ENCODE data around the gene BHLHE40. TPM values are rescaled to one million over a fixed set of nuclear protein-coding genes. Genes with fewer than 3 reads are reported as not detected.

The BHLHE40 gene
- polyA plus RNA-seq, 2 of the 4 experiments (the other 2 are of a cell fraction) = 102 to 160 TPM

- TF ChIP-seq JUN (IDR thresholded peaks at IDR 0.05) (peak; percentile 81 to 87; a peak in 3 of 5 replicates), TFCP2L1 (CRISPR knock-in tag; IDR thresholded peaks at IDR 0.05) (peak; percentile 94), ZC3H11A (IDR thresholded peaks at IDR 0.05) (no peak), FOSB (CRISPR knock-in tag; IDR thresholded peaks at IDR 0.05) (peak; percentile 85), MAFK (IDR thresholded peaks at IDR 0.05; ENCODE audit: partially characterized antibody) (no peak), RAD21 (conservative IDR thresholded peaks at IDR 0.05 in 1 of 2, IDR thresholded peaks at IDR 0.05 in 1 of 2) (peak; percentile 9 to 16; a peak in 2 of 5 replicates)
- TF ChIP-seq, protein P1, sequence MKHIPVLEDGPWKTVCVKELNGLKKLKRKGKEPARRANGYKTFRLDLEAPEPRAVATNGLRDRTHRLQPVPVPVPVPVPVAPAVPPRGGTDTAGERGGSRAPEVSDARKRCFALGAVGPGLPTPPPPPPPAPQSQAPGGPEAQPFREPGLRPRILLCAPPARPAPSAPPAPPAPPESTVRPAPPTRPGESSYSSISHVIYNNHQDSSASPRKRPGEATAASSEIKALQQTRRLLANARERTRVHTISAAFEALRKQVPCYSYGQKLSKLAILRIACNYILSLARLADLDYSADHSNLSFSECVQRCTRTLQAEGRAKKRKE (CRISPR knock-in tag; IDR thresholded peaks at IDR 0.05; ENCODE audit: low read depth) = 0 out of 2 replicates have a peak, but pooled peaks have one; percentile 43
These were observed 2.6 kb downstream of the BHLHE40 start (continued) for GRCh38 chr3:4981665-4982494.

DNA sequence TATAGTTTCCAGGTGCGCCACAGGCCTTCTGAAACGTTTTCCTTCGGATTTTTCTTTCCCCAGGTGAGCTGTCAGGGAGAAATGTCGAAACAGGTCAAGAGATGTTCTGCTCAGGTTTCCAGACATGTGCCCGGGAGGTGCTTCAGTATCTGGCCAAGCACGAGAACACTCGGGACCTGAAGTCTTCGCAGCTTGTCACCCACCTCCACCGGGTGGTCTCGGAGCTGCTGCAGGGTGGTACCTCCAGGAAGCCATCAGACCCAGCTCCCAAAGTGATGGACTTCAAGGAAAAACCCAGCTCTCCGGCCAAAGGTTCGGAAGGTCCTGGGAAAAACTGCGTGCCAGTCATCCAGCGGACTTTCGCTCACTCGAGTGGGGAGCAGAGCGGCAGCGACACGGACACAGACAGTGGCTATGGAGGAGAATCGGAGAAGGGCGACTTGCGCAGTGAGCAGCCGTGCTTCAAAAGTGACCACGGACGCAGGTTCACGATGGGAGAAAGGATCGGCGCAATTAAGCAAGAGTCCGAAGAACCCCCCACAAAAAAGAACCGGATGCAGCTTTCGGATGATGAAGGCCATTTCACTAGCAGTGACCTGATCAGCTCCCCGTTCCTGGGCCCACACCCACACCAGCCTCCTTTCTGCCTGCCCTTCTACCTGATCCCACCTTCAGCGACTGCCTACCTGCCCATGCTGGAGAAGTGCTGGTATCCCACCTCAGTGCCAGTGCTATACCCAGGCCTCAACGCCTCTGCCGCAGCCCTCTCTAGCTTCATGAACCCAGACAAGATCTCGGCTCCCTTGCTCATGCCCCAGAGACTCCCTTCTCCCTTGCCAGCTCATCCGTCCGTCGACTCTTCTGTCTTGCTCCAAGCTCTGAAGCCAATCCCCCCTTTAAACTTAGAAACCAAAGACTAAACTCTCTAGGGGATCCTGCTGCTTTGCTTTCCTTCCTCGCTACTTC is 3.8 kb downstream of the BHLHE40 start:
- WGBS (ENCODE audit: missing lambda C conversion rate) = 37% methylated on average over 40 of the region's 40 CpGs
- peak overlapping the region; percentile 96 to 98 for H3K27ac ChIP-seq
- TF ChIP-seq REST (IDR thresholded peaks at IDR 0.05) = peak; percentile 10; the same call in 1 of the 2 replicates
- TF ChIP-seq GATA3 (IDR thresholded peaks at IDR 0.05; ENCODE audit: borderline replicate concordance) = 0 out of 2 replicates have a peak, but pooled peaks have one; percentile 12
- TF ChIP-seq POLR2AphosphoS2 (conservative IDR thresholded peaks at IDR 0.05; ENCODE audit: low read length) = 0 out of 2 replicates have a peak, but pooled peaks have one; percentile 42
- TF ChIP-seq TFCP2L1 (CRISPR knock-in tag; IDR thresholded peaks at IDR 0.05) = peak; percentile 83; the same call in 1 of the 2 replicates
- peak; percentile 64; the same call in 1 of the 2 replicates for TF ChIP-seq FOSB (CRISPR knock-in tag; IDR thresholded peaks at IDR 0.05)
- TF ChIP-seq FOXS1 (CRISPR knock-in tag; IDR thresholded peaks at IDR 0.05) = no peak
- 0 out of 2 replicates have a peak, but pooled peaks have one; percentile 39 for TF ChIP-seq TP53 (CRISPR knock-in tag; IDR thresholded peaks at IDR 0.05)
- TF ChIP-seq NFE2L2 (conservative IDR thresholded peaks at IDR 0.05; ENCODE audit: low read length) = no peak
- peak; percentile 33; the same call in 1 of the 2 replicates for TF ChIP-seq HOXA7 (CRISPR knock-in tag; IDR thresholded peaks at IDR 0.05)
- no peak for TF ChIP-seq SMC3 (IDR thresholded peaks at IDR 0.05)
- TF ChIP-seq, protein P2, sequence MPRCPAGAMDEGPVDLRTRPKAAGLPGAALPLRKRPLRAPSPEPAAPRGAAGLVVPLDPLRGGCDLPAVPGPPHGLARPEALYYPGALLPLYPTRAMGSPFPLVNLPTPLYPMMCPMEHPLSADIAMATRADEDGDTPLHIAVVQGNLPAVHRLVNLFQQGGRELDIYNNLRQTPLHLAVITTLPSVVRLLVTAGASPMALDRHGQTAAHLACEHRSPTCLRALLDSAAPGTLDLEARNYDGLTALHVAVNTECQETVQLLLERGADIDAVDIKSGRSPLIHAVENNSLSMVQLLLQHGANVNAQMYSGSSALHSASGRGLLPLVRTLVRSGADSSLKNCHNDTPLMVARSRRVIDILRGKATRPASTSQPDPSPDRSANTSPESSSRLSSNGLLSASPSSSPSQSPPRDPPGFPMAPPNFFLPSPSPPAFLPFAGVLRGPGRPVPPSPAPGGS (IDR thresholded peaks at IDR 0.05) = peak; percentile 22; the same call in 1 of the 3 replicates
- TF ChIP-seq RARB (CRISPR knock-in tag; IDR thresholded peaks at IDR 0.05) = no peak
- TF ChIP-seq E2F6 (IDR thresholded peaks at IDR 0.05; ENCODE audit: borderline replicate concordance, low read depth) = 0 out of 2 replicates have a peak, but pooled peaks have one; percentile 14
- TF ChIP-seq, protein P3, sequence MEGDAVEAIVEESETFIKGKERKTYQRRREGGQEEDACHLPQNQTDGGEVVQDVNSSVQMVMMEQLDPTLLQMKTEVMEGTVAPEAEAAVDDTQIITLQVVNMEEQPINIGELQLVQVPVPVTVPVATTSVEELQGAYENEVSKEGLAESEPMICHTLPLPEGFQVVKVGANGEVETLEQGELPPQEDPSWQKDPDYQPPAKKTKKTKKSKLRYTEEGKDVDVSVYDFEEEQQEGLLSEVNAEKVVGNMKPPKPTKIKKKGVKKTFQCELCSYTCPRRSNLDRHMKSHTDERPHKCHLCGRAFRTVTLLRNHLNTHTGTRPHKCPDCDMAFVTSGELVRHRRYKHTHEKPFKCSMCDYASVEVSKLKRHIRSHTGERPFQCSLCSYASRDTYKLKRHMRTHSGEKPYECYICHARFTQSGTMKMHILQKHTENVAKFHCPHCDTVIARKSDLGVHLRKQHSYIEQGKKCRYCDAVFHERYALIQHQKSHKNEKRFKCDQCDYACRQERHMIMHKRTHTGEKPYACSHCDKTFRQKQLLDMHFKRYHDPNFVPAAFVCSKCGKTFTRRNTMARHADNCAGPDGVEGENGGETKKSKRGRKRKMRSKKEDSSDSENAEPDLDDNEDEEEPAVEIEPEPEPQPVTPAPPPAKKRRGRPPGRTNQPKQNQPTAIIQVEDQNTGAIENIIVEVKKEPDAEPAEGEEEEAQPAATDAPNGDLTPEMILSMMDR (IDR thresholded peaks at IDR 0.05) = no peak
- POLR2A ChIA-PET = interaction anchor here (0.7 to 13.9 kb wide), 7 partner anchors 30 to 272 kb away, joined by 3 to 367 read pairs (median 11); no protein-coding TSS in a partner anchor
- no peak for ATAC-seq
- peak in 1 of 2 experiments; percentile 47 for DNase-seq (ENCODE audit: low read depth in 1 of 2, low spot score in 1 of 2)
- peak overlapping the region; percentile 88 for H3K4me3 ChIP-seq
- CTCF ChIA-PET = interaction anchor here (1.0 to 17.8 kb wide), 11 partner anchors 11 to 326 kb away, joined by 3 to 602 read pairs (median 9); no protein-coding TSS in a partner anchor
- no peaks in the 10 kb centered on the region for H3K9me3 ChIP-seq
- H3K4me2 ChIP-seq = peak overlapping the region; percentile 93
- peaks cover 35% of the 10 kb centered on the region for H3K4me1 ChIP-seq
- no peak for FAIRE-seq
